AG10803 (cell line): ENCODE measurements around the gene EIF2B2.

Experiments
- DNase-seq: peaks from one replicate; pipeline ENCODE4 v3.0.0; 2010; ENCODE audit warnings: low read depth
- H3K4me3 ChIP-seq: 2 replicates; pipeline ENCODE4 v1.5.1; 2011; ENCODE audit warnings: mild to moderate bottlenecking, low read length, control low read depth
- TF ChIP-seq, protein P1 (sequence below): conservative IDR thresholded peaks from 2 replicates; pipeline ENCODE4 v1.5.1; 2011; ENCODE audit warnings: mild to moderate bottlenecking, low read length, control low read depth, inconsistent platforms

The EIF2B2 gene

GRCh38 chr14:74978416-74978947 is 24.2 kb upstream of the EIF2B2 start:
- H3K4me3 ChIP-seq, result no peak overlapping the region
- TF ChIP-seq, protein P1, sequence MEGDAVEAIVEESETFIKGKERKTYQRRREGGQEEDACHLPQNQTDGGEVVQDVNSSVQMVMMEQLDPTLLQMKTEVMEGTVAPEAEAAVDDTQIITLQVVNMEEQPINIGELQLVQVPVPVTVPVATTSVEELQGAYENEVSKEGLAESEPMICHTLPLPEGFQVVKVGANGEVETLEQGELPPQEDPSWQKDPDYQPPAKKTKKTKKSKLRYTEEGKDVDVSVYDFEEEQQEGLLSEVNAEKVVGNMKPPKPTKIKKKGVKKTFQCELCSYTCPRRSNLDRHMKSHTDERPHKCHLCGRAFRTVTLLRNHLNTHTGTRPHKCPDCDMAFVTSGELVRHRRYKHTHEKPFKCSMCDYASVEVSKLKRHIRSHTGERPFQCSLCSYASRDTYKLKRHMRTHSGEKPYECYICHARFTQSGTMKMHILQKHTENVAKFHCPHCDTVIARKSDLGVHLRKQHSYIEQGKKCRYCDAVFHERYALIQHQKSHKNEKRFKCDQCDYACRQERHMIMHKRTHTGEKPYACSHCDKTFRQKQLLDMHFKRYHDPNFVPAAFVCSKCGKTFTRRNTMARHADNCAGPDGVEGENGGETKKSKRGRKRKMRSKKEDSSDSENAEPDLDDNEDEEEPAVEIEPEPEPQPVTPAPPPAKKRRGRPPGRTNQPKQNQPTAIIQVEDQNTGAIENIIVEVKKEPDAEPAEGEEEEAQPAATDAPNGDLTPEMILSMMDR, result no peak
- DNase-seq, result no peak

- DNase-seq, result no peak
- H3K4me3 ChIP-seq, result no peak overlapping the region
- TF ChIP-seq, protein P1, result no peak
Observed at GRCh38 chr14:74979029-74979428, 23.7 kb upstream of the EIF2B2 start.

- TF ChIP-seq, protein P1, result peak; percentile 35
- no peak overlapping the region for H3K4me3 ChIP-seq
- DNase-seq, result peak; percentile 68
Observed at GRCh38 chr14:74979442-74980397, 23.0 kb upstream of the EIF2B2 start.

DNA sequence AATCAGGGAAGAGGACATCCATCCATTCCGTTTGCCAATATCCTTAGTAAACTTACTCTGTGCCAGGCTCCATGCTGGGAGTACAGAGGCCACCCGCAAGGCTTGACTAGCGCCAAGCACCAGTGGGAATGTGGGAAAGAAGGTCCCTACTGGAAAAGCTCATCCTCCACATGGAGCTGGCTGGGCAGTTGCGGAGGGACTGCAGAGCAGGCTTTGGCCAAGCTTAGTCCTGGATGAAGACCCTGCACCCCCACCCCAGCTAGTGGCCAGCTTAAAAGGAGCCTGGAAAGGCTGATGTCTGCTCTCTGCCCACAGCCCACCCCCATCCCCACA is 22.4 kb upstream of the EIF2B2 start:
- TF ChIP-seq, protein P1, result no peak
- no peak overlapping the region for H3K4me3 ChIP-seq
- no peak for DNase-seq

DNA sequence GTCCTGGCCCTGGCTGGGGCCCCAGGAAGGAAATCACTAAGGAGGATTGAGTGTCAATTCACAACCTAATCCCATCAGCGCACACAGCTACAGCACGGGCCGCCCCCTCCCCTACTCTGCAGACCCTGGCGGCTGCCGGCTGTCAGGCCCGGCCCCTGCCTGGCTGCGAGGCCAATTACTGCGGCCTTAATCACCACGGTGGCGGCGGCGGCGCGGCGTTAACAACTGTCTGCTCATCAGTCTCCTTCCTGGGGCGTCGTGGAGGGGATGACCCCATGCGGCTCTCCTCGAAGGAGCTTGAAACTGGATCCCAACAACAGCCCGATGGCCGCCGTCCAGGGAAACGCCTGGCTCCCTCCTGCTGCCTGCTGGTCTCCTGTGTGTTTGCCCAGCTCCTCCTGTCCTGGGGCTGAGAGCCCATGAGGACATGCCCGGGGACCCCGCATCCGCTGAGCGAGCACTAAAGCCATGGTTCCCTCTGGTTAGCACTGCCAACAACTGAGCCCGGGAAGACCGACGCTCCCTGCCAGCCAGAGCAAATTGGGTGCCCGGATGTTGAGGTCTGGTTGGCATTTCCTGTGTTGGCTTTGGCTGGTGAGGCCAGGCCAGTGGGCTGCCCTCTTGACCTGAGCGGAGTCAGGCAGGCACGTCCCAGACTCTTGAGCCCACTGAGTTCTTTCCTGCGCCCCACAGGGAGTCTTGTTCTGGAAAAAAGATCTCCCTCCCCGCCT is 21.8 kb upstream of the EIF2B2 start:
- TF ChIP-seq, protein P1, result no peak
- no peak overlapping the region for H3K4me3 ChIP-seq
- peak; percentile 60 for DNase-seq

GRCh38 chr14:74981462-74981782 is 21.3 kb upstream of the EIF2B2 start:
- TF ChIP-seq, protein P1, result no peak

More at GRCh38 chr14:74981462-74981782, 21.3 kb upstream of the EIF2B2 start:
- H3K4me3 ChIP-seq, result no peak overlapping the region
- no peak for DNase-seq
